Muscle layer of duodenum (tissue), 2 donors: ENCODE measurements around the gene DNAH3.
"Not testable (repeated sequence)": the region's sequence is repeated elsewhere in the genome, so short reads cannot be mapped to it uniquely, and the experiment has no call there.

ENCODE experiments used
- H3K27ac ChIP-seq: one replicate; pipeline ENCODE4 v1.7.0; 2013; ENCODE audit warnings: mild to moderate bottlenecking, low read length
- H3K27me3 ChIP-seq: one replicate; pipeline ENCODE4 v1.7.0; 2013; ENCODE audit warnings: low read depth, mild to moderate bottlenecking, control low read depth, low read length
- H3K36me3 ChIP-seq, 2 donors: one replicate each; pipeline ENCODE4 v1.7.0; 2013; ENCODE audit warnings: low read length in 2 of 2, control low read depth in 1 of 2, mild to moderate bottlenecking in 1 of 2; ENCODE audit not compliant: insufficient read depth in 2 of 2, control insufficient read depth in 1 of 2
- H3K4me1 ChIP-seq, 2 donors: one replicate each; pipeline ENCODE4 v1.7.0; 2013; ENCODE audit warnings: low read length in 2 of 2, mild to moderate bottlenecking in 2 of 2, control low read depth in 1 of 2, moderate library complexity in 1 of 2; ENCODE audit not compliant: insufficient read depth in 2 of 2, control insufficient read depth in 1 of 2
- H3K4me3 ChIP-seq, 2 donors: one replicate each; pipeline ENCODE4 v1.7.0; 2013; ENCODE audit warnings: low read length in 2 of 2, low read depth in 1 of 2, mild to moderate bottlenecking in 1 of 2
- H3K9me3 ChIP-seq, 2 donors: one replicate each; pipeline ENCODE4 v1.7.0; 2013; ENCODE audit warnings: low read length in 2 of 2, control low read depth in 1 of 2, mild to moderate bottlenecking in 1 of 2; ENCODE audit not compliant: control insufficient read depth in 1 of 2
- donor health status: healthy.

Gene DNAH3

GRCh38 chr16:21063314-21063713, 87.3 kb downstream of the DNAH3 start:
- not testable (repeated sequence) for H3K9me3 ChIP-seq, H3K4me3 ChIP-seq, H3K27me3 ChIP-seq, H3K4me1 ChIP-seq, H3K36me3 ChIP-seq, H3K27ac ChIP-seq

DNA sequence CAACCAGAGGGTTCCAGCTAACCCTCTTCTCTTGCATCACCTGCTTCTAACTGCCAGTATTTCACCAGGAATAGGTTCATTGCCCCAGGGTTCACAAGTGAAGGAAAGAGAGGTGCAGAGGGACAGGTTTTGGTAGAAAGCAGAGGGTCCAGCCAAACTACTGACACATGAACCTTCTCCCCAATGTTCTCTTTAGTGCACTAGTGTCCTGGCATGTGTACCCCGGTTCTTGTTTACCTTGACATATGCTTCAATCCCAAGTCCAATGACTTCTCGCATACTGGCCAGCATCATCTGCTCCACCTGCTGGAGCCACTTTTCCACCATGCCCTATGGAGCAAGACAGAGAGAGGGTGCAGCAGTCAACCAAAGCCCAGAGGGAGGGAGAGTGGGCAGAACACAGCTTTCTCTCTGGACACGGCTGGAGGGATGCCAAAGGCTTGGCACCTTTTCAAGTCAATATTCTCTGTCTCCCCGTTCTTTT, 90.6 kb downstream of the DNAH3 start:
- no peaks in the 10 kb centered on the region for H3K4me1 ChIP-seq
- H3K4me3 ChIP-seq: no peak overlapping the region
- no peaks in the 10 kb centered on the region for H3K9me3 ChIP-seq

GRCh38 chr16:21057875-21058274, 92.8 kb downstream of the DNAH3 start:
- no peak overlapping the region for H3K27ac ChIP-seq

More for the DNA sequence above, 90.6 kb downstream of the DNAH3 start:
- Histone ChIP-seq H3K27ac (no peak overlapping the region), H3K36me3 (no peaks in the 10 kb centered on the region), H3K27me3 (no peaks in the 10 kb centered on the region)

DNA sequence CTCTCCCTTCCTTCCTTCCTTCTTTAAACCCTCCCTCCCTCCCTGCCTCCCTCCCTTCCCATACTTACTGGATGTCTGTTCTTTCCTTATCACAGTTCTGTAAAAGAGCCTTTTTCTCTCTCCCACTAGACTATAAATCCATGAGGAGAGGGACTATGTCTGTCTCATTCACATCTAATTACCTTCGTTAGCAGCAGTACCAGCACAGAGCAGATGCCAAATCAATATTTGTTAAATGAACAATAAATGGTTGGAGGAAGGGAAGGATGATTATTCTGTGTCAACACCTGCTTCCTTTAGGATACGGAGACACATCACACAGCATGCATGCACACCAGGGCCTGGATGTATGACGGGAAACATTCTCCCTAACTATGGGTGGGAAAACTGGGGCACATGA, 94.2 kb downstream of the DNAH3 start:
- Histone ChIP-seq H3K27ac (no peak overlapping the region), H3K36me3 (no peaks in the 10 kb centered on the region)

More at GRCh38 chr16:21057875-21058274, 92.8 kb downstream of the DNAH3 start:
- Histone ChIP-seq H3K4me1 (no peaks in the 10 kb centered on the region), H3K36me3 (no peaks in the 10 kb centered on the region), H3K9me3 (no peaks in the 10 kb centered on the region), H3K27me3 (no peaks in the 10 kb centered on the region), H3K4me3 (no peak overlapping the region)

DNA sequence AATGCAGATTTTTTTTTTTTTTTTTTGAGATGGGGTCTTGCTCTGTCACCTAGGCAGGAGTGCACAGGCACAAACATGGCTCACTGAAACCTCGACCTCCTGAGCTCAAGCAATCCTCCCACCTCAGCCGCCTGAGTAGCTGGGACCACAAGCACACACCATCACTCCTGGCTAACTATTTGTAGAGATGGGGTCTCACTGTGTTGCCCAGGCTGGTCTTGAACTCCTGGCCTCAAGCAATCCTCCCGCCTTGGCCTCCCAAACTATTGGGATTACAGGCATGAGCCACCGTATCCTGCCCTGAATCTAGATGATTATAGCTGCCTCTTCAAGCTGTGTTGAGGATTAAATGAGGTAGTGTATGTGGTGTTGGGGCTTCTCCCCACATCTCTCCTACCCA, 94.9 kb downstream of the DNAH3 start:
- not testable (repeated sequence) for H3K4me1 ChIP-seq, H3K9me3 ChIP-seq, H3K4me3 ChIP-seq, H3K27ac ChIP-seq, H3K36me3 ChIP-seq, H3K27me3 ChIP-seq

More for the DNA sequence above, 94.2 kb downstream of the DNAH3 start:
- no peaks in the 10 kb centered on the region for H3K4me1 ChIP-seq
- H3K9me3 ChIP-seq: no peaks in the 10 kb centered on the region
- H3K27me3 ChIP-seq: no peaks in the 10 kb centered on the region
- no peak overlapping the region for H3K4me3 ChIP-seq

- no peak overlapping the region for H3K27ac ChIP-seq
- no peaks in the 10 kb centered on the region for H3K36me3 ChIP-seq
- H3K27me3 ChIP-seq: no peaks in the 10 kb centered on the region
- no peaks in the 10 kb centered on the region for H3K9me3 ChIP-seq
- no peak overlapping the region for H3K4me3 ChIP-seq
- H3K4me1 ChIP-seq: no peaks in the 10 kb centered on the region
Measured at GRCh38 chr16:21053590-21053989, 97.1 kb downstream of the DNAH3 start.

GRCh38 chr16:21048091-21048912, 102.3 kb downstream of the DNAH3 start:
- not testable (repeated sequence) for H3K4me3 ChIP-seq, H3K27ac ChIP-seq

DNA sequence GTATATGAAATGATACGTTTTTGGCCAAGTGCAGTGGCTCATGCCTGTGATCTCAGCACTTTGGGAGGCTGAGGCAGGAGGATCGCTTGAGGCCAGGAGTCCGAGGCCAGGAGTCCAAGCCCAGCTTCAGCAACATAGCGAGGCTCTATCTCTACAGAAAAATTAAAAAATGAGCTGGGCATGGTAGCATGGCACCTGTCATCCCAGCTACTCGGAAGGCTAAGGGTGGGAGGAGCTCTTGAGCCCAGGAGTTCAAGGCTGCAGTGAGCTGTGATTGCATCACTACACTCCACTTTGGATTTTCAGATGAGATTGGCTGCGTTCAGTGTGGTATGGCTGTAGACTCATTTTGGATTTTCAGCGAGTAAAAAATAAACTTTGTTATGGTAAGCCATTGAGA, 112.4 kb downstream of the DNAH3 start:
- Histone ChIP-seq H3K4me3 (no peak overlapping the region), H3K27me3 (no peaks in the 10 kb centered on the region), H3K36me3 (no peaks in the 10 kb centered on the region), H3K4me1 (no peaks in the 10 kb centered on the region), H3K27ac (no peak overlapping the region), H3K9me3 (no peaks in the 10 kb centered on the region)

More at GRCh38 chr16:21048091-21048912, 102.3 kb downstream of the DNAH3 start:
- H3K4me1 ChIP-seq, H3K9me3 ChIP-seq, H3K27me3 ChIP-seq, H3K36me3 ChIP-seq: not testable (repeated sequence)

GRCh38 chr16:21037736-21038135, 112.9 kb downstream of the DNAH3 start:
- Histone ChIP-seq H3K4me3 (no peak overlapping the region), H3K9me3 (no peaks in the 10 kb centered on the region), H3K27me3 (no peaks in the 10 kb centered on the region), H3K4me1 (no peaks in the 10 kb centered on the region), H3K36me3 (no peaks in the 10 kb centered on the region), H3K27ac (no peak overlapping the region)

GRCh38 chr16:21037168-21037567, 113.5 kb downstream of the DNAH3 start:
- Histone ChIP-seq H3K9me3 (no peaks in the 10 kb centered on the region), H3K27ac (no peak overlapping the region), H3K27me3 (no peaks in the 10 kb centered on the region), H3K36me3 (no peaks in the 10 kb centered on the region), H3K4me1 (no peaks in the 10 kb centered on the region), H3K4me3 (no peak overlapping the region)

- H3K4me3 ChIP-seq: no peak overlapping the region
- H3K27me3 ChIP-seq: no peaks in the 10 kb centered on the region
- no peak overlapping the region for H3K27ac ChIP-seq
- H3K9me3 ChIP-seq: no peaks in the 10 kb centered on the region
- no peaks in the 10 kb centered on the region for H3K36me3 ChIP-seq
- H3K4me1 ChIP-seq: no peaks in the 10 kb centered on the region
Measured at GRCh38 chr16:21036471-21036870, 114.2 kb downstream of the DNAH3 start.

GRCh38 chr16:21033704-21034103, 116.9 kb downstream of the DNAH3 start:
- H3K27me3 ChIP-seq: no peaks in the 10 kb centered on the region
- no peak overlapping the region for H3K4me3 ChIP-seq

More at GRCh38 chr16:21033704-21034103, 116.9 kb downstream of the DNAH3 start:
- no peaks in the 10 kb centered on the region for H3K9me3 ChIP-seq
- H3K36me3 ChIP-seq: no peaks in the 10 kb centered on the region
- no peaks in the 10 kb centered on the region for H3K4me1 ChIP-seq
- no peak overlapping the region for H3K27ac ChIP-seq
